Lung (tissue), 12 donors: Measurements from ENCODE around the gene MED23. TPM values are rescaled to one million over a fixed set of nuclear protein-coding genes. Genes with fewer than 3 reads are reported as not detected.

Source experiments
- ATAC-seq: fragments of 200-7000 bp; cut with Tn5 transposase; one replicate; pipeline ENCODE4 v1.9.1; 2020; ENCODE audit warnings: moderate number of reproducible peaks; ENCODE audit not compliant: insufficient read depth, low FRiP score
- DNase-seq, 3 donors: peaks; one replicate each; pipeline ENCODE4 v3.0.0-alpha.2; 2013 to 2017
- H3K27ac ChIP-seq, 2 donors: one replicate each; pipeline ENCODE4 v1.5.1; 2013; ENCODE audit warnings: mild to moderate bottlenecking in 2 of 2, moderate library complexity in 2 of 2, control low read depth in 1 of 2, inconsistent platforms in 1 of 2, low read depth in 1 of 2, low read length in 1 of 2
- H3K27me3 ChIP-seq, 3 donors: one replicate each; pipeline ENCODE4 v1.5.1; 2013; ENCODE audit warnings: low read length in 2 of 3; ENCODE audit not compliant: control insufficient read depth in 3 of 3, insufficient read depth in 3 of 3
- H3K36me3 ChIP-seq, 4 donors: one replicate each; pipeline ENCODE4 v1.5.1; 2013; ENCODE audit warnings: low read length in 4 of 4, mild to moderate bottlenecking in 1 of 4, moderate library complexity in 1 of 4; ENCODE audit not compliant: control insufficient read depth in 4 of 4, insufficient read depth in 4 of 4
- H3K4me1 ChIP-seq, 5 donors: one replicate each; pipeline ENCODE4 v1.5.1; 2013; ENCODE audit warnings: low read length in 5 of 5, mild to moderate bottlenecking in 2 of 5, moderate library complexity in 1 of 5; ENCODE audit not compliant: control insufficient read depth in 5 of 5, insufficient read depth in 5 of 5
- H3K4me3 ChIP-seq: one replicate; pipeline ENCODE4 v1.5.1; 2013; ENCODE audit warnings: mild to moderate bottlenecking, control low read depth, moderate library complexity
- H3K9ac ChIP-seq, 2 donors: one replicate each; pipeline ENCODE4 v1.5.1; 2013; ENCODE audit warnings: low read length in 2 of 2, control low read depth in 1 of 2; ENCODE audit not compliant: insufficient read depth in 1 of 2
- H3K9me3 ChIP-seq, 4 donors: one replicate each; pipeline ENCODE4 v1.5.1; 2013; ENCODE audit warnings: low read length in 3 of 4, mild to moderate bottlenecking in 1 of 4, moderate library complexity in 1 of 4; ENCODE audit not compliant: control insufficient read depth in 4 of 4, insufficient read depth in 3 of 4
- CTCF ChIP-seq: IDR thresholded peaks from 2 replicates; pipeline ENCODE4 v1.5.1; 2012; ENCODE audit warnings: mild to moderate bottlenecking; ENCODE audit errors: control extremely low read depth, extremely low read depth
- WGBS, 2 donors: extraction: QIAGEN DNeasy Blood & Tissue Kit; methylation state at CpG; one replicate each; pipeline ENCODE4 v1.1.7; 2013; 5-methylcytosine and 5-hydroxymethylcytosine counted together
- polyA plus RNA-seq, 2 donors: library from polyadenylated mRNA; stranded (reverse); fragments of 200-250 nt; gene quantifications; one replicate each; pipeline ENCODE4 v1.2.1, GENCODE V29; 2013
- total RNA-seq, 2 donors: library from RNA; depleted of rRNA in 1 of 2; stranded (reverse); fragments of >200 nt in 1 of 2; gene quantifications; one replicate each; pipeline ENCODE4 v1.2.1, GENCODE V29; 2014 to 2021
- donor health status: control.
- donor health status: control.
- donor health status: Bipolar disorder and iron deficiency.
- donor health status: healthy.
- donor health status: DM: yes; HTN: yes; CAD: no.

The MED23 gene
- total and polyA plus RNA-seq, 4 donors, result 8.7 to 69.0 (median 18.5) TPM

- no peaks in the 10 kb centered on the region for H3K9me3 ChIP-seq
- ATAC-seq (no peak), DNase-seq (peak in 1 of 3 donors; percentile 21)
- no peaks in the 10 kb centered on the region for H3K27me3 ChIP-seq
- TF ChIP-seq CTCF, result no peak
- H3K27ac ChIP-seq, result no peak overlapping the region
- WGBS, 2 donors, result 83 to 91% methylated on average over 4 of the region's 4 CpGs
- H3K4me3 ChIP-seq, result no peak overlapping the region
- H3K9ac ChIP-seq, result no peak overlapping the region
- H3K4me1 ChIP-seq, result no peaks in the 10 kb centered on the region
- no peaks in the 10 kb centered on the region for H3K36me3 ChIP-seq
These were observed 65.9 kb downstream of the MED23 start for GRCh38 chr6:131561925-131562707.

GRCh38 chr6:131558922-131559321 lies 69.1 kb downstream of the MED23 start:
- H3K9me3 ChIP-seq, result no peaks in the 10 kb centered on the region
- WGBS, 2 donors, result 87 to 93% methylated on average over 4 of the region's 4 CpGs
- no peaks in the 10 kb centered on the region for H3K27me3 ChIP-seq
- no peak overlapping the region for H3K9ac ChIP-seq
- no peak overlapping the region for H3K27ac ChIP-seq
- DNase-seq (no peak), ATAC-seq (no peak)
- no peaks in the 10 kb centered on the region for H3K4me1 ChIP-seq
- no peak for TF ChIP-seq CTCF
- H3K4me3 ChIP-seq, result no peak overlapping the region
- no peaks in the 10 kb centered on the region for H3K36me3 ChIP-seq

GRCh38 chr6:131555992-131556391 lies 72.0 kb downstream of the MED23 start:
- TF ChIP-seq CTCF, result no peak
- H3K9me3 ChIP-seq, result no peaks in the 10 kb centered on the region
- H3K27me3 ChIP-seq, result no peaks in the 10 kb centered on the region
- peak in 2 of 3 donors; percentile 11 to 37 for DNase-seq
- no peak for ATAC-seq
- H3K9ac ChIP-seq, result no peak overlapping the region
- H3K4me1 ChIP-seq, result no peaks in the 10 kb centered on the region
- no peaks in the 10 kb centered on the region for H3K36me3 ChIP-seq
- H3K27ac ChIP-seq, result no peak overlapping the region
- no peak overlapping the region for H3K4me3 ChIP-seq

GRCh38 chr6:131552572-131552971 lies 75.5 kb downstream of the MED23 start:
- Histone ChIP-seq H3K27ac (no peak overlapping the region), H3K9ac (no peak overlapping the region), H3K9me3 (no peaks in the 10 kb centered on the region), H3K27me3 (no peaks in the 10 kb centered on the region), H3K4me1 (no peaks in the 10 kb centered on the region), H3K36me3 (no peaks in the 10 kb centered on the region), H3K4me3 (no peak overlapping the region)
- no peak for TF ChIP-seq CTCF
- 85 to 90% methylated on average over 3 of the region's 3 CpGs for WGBS, 2 donors
- ATAC-seq (no peak), DNase-seq (no peak)
